Nephron (organoid): ENCODE data around the gene RAB7B.

Source experiments
- H3K27ac Mint-ChIP-seq, 3 experiments: 2 replicates each; pipeline ENCODE4 v1.8.0; 2020; ENCODE audit warnings: mixed read lengths in 3 of 3, mild to moderate bottlenecking in 2 of 3, moderate library complexity in 1 of 3
- H3K27me3 Mint-ChIP-seq: 2 replicates; pipeline ENCODE4 v1.8.0; 2021; ENCODE audit warnings: low read depth, mild to moderate bottlenecking, moderate library complexity, mixed read lengths
- H3K36me3 Mint-ChIP-seq: 2 replicates; pipeline ENCODE4 v1.8.0; 2020; ENCODE audit warnings: low read depth, mixed read lengths
- H3K4me1 Mint-ChIP-seq: 2 replicates; pipeline ENCODE4 v1.8.0; 2020; ENCODE audit warnings: mixed read lengths
- H3K4me3 Mint-ChIP-seq, 3 experiments: 2 replicates each; pipeline ENCODE4 v1.8.0; 2020; ENCODE audit warnings: mild to moderate bottlenecking in 3 of 3, mixed read lengths in 3 of 3, moderate library complexity in 2 of 3
- H3K9me3 Mint-ChIP-seq: 2 replicates; pipeline ENCODE4 v1.8.0; 2020; ENCODE audit warnings: mixed read lengths
- TF ChIP-seq, protein P1 (sequence below), 3 experiments: fragments of 200-600 bp; sonication (generic); IDR thresholded peaks; one replicate each; pipeline ENCODE4 v1.5.0; 2021; ENCODE audit warnings: antibody characterized with exemption in 3 of 3; ENCODE audit not compliant: unreplicated experiment in 3 of 3

The RAB7B gene

DNA sequence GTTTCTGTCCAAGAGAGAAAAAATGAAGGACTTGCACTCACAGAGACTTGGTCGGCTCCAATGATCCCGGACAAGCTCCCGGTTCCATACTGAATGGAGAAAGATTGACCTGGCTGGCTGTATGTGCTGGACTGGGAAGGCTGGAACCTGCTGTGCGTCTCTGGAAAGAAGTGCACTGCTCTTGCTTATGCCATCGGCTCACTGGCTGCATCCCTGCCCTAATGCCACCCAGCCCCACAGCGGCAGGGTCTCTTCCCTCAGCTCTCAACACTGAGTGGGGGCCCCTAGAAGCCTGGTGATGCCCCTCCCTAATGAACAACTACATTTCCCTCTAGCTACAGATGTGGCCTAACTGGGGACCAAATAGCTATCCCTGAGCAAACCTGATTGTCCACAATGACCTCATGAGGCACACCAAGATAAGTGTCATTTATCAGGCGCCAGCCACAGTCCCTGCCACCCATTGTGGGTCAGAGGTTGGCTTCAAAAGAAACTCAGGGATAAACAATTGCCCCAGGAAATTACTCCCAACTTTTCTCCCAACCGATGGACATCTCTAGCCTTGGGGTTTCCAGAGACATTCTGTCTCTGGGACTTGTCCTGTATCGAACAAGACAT is 17.9 kb upstream of the RAB7B start:
- Mint-ChIP-seq H3K36me3 (no peaks in the 10 kb centered on the region), H3K4me1 (no peaks in the 10 kb centered on the region), H3K27ac (no peak overlapping the region), H3K9me3 (peaks cover 7% of the 10 kb centered on the region), H3K4me3 (no peak overlapping the region), H3K27me3 (peaks cover 4% of the 10 kb centered on the region)
- TF ChIP-seq, protein P1, sequence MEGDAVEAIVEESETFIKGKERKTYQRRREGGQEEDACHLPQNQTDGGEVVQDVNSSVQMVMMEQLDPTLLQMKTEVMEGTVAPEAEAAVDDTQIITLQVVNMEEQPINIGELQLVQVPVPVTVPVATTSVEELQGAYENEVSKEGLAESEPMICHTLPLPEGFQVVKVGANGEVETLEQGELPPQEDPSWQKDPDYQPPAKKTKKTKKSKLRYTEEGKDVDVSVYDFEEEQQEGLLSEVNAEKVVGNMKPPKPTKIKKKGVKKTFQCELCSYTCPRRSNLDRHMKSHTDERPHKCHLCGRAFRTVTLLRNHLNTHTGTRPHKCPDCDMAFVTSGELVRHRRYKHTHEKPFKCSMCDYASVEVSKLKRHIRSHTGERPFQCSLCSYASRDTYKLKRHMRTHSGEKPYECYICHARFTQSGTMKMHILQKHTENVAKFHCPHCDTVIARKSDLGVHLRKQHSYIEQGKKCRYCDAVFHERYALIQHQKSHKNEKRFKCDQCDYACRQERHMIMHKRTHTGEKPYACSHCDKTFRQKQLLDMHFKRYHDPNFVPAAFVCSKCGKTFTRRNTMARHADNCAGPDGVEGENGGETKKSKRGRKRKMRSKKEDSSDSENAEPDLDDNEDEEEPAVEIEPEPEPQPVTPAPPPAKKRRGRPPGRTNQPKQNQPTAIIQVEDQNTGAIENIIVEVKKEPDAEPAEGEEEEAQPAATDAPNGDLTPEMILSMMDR (IDR thresholded peaks at IDR 0.05; ENCODE audit: unreplicated experiment in 3 of 3): no peak

DNA sequence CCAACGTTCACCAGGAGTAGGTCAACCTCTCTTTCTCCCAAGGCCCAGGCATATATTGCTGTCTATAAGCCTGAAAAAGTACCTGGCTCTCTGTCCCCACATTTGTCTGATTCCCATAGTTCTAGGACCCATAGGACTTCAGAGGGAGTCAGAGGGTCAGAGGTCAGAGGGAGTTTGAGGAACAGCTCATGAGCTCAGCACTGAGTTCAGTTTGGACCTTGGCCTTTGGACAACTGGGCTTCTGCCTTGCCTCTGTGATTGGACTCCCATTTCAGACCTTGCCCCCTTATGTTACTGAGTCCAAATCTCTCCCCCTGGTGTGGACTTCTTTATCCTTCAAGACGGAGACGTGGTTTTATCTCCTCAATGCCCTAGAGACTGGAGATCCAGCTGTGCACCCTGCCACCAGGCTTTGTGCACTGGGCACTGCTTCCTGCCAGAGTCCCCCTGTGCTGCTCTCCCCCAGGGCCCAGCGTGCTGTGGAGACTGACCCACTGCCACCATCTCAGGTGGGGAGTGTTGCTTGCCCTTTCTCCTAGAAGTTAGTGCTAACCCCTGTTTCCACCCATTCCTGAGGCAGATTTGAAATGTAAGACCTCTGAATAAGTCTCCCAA is 17.3 kb upstream of the RAB7B start:
- H3K9me3 Mint-ChIP-seq: peaks cover 4% of the 10 kb centered on the region
- H3K27ac Mint-ChIP-seq: no peak overlapping the region
- H3K36me3 Mint-ChIP-seq: no peaks in the 10 kb centered on the region
- H3K27me3 Mint-ChIP-seq: peaks cover 4% of the 10 kb centered on the region
- no peaks in the 10 kb centered on the region for H3K4me1 Mint-ChIP-seq
- no peak overlapping the region for H3K4me3 Mint-ChIP-seq
- TF ChIP-seq, protein P1 (IDR thresholded peaks at IDR 0.05; ENCODE audit: unreplicated experiment in 3 of 3): no peak

DNA sequence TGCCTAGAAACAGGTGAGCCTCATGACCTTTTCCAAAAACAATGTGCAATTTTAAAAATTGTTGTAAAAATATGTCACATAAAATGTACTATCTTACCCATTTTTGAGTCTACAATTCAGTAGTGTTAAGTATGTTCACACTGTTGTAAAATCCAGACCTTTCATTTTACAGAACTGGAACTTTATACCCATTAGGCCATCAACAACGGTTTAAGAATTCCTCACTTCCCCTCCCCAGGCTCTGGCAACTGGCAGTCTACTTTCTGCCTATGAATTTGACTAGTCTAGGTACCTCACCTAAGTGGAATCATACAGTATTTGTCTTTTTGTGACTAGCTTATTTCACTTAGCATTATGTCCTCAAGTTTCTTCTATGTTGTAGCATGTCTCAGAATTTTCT is 11.9 kb upstream of the RAB7B start:
- Mint-ChIP-seq H3K27me3 (peaks cover 4% of the 10 kb centered on the region), H3K36me3 (no peaks in the 10 kb centered on the region), H3K4me1 (no peaks in the 10 kb centered on the region), H3K9me3 (peaks cover 4% of the 10 kb centered on the region), H3K4me3 (no peak overlapping the region), H3K27ac (no peak overlapping the region)
- TF ChIP-seq, protein P1 (IDR thresholded peaks at IDR 0.05; ENCODE audit: unreplicated experiment in 3 of 3): no peak

DNA sequence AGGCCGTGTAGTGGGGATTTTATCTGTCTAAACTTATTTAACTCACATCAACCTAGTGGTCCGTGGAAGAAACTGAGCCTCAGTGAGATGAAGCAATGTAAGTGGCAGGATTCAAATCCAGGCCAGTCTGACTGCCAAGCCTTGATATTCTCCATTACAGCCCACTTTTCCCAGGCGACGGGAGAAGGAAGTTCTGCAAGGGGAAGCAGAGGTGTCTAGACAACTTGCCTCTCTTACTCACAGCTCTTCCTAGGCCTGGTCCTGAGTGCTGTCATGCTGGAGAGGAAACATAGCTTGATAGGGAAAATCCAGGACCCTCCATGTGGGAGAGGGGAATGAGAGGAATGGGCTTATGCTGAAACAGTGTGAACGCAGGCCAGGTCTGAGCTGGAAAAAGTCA is 11.4 kb upstream of the RAB7B start:
- no peaks in the 10 kb centered on the region for H3K36me3 Mint-ChIP-seq
- H3K27me3 Mint-ChIP-seq: peaks cover 4% of the 10 kb centered on the region
- no peak overlapping the region for H3K4me3 Mint-ChIP-seq
- H3K9me3 Mint-ChIP-seq: peaks cover 4% of the 10 kb centered on the region
- peaks cover 4% of the 10 kb centered on the region for H3K4me1 Mint-ChIP-seq
- TF ChIP-seq, protein P1 (IDR thresholded peaks at IDR 0.05; ENCODE audit: unreplicated experiment in 3 of 3): no peak
- H3K27ac Mint-ChIP-seq: no peak overlapping the region

DNA sequence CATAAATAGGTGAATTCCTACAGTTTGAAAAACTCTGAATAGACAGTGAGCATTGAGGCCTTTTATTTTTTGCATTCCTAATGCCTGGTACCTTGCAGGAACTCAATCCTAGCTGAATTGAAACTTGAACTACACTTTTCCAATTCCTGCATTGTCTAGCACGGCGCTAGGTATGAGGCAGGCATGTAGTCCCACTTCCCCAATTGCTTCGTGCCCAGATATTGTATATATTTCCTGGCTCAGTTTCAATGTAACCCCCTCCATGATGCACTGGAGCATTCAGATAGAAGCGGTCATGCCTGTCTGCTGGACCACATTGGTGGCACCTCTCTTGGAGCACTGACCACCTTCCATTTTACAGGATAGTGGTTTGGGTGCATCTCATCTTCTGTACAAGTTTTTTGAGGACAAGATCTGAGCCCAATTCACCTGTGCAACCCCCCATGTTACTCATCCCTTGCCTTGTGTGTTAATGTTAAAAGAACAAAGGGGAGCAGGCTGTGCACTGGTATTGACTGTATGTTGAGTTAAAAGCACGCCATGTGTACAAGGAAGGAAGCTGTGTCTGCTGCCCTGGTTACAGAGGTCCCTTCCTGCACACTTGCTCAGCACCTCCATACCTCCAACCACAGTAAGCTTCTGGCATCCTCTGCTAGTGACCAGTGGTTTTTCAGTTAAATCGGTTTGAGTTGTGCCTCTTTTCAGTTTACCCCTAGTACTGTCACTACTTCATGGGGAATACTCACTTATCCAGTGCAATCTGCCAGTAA is 10.0 kb upstream of the RAB7B start:
- Mint-ChIP-seq H3K9me3 (peaks cover 4% of the 10 kb centered on the region), H3K27me3 (no peaks in the 10 kb centered on the region), H3K4me1 (peaks cover 11% of the 10 kb centered on the region), H3K36me3 (no peaks in the 10 kb centered on the region), H3K4me3 (no peak overlapping the region), H3K27ac (no peak overlapping the region)
- TF ChIP-seq, protein P1 (IDR thresholded peaks at IDR 0.05; ENCODE audit: unreplicated experiment in 3 of 3): no peak
